ENCODE results near the gene BDKRB1.

- TF ChIP-seq POLR2AphosphoS5 (IDR thresholded peaks at IDR 0.05; ENCODE audit: control insufficient read depth, insufficient read depth, low read depth, low read length) (no peak), ELK1 (CRISPR knock-in tag; IDR thresholded peaks at IDR 0.05) (no peak), ZNF274 (IDR thresholded peaks at IDR 0.05; ENCODE audit: borderline replicate concordance, low read depth, low read length) (no peak), SIRT6 (IDR thresholded peaks at IDR 0.05; ENCODE audit: low read depth, low read length) (no peak), EP400 (IDR thresholded peaks at IDR 0.05) (no peak), TEAD4 (IDR thresholded peaks at IDR 0.05; ENCODE audit: low read length) (no peak), TEAD4 (CRISPR knock-in tag; IDR thresholded peaks at IDR 0.05; ENCODE audit: borderline replicate concordance) (no peak), DPF2 (IDR thresholded peaks at IDR 0.05) (no peak), USF2 (CRISPR knock-in tag; IDR thresholded peaks at IDR 0.05) (no peak), ZBTB8A (IDR thresholded peaks at IDR 0.05; ENCODE audit: partially characterized antibody) (no peak), KAT7 (CRISPR knock-in tag; IDR thresholded peaks at IDR 0.05; ENCODE audit: borderline replicate concordance) (no peak)
Observed at GRCh38 chr14:96279564-96279963, 23.6 kb downstream of the BDKRB1 start.
